Fibroblast of skin of right biceps (primary cell): ENCODE data around the gene ZNF784.
A peak's percentile ranks its signal among the peaks of the same experiment; 100 is the strongest.

Experiments used
- DNase-seq: peaks from one replicate; pipeline ENCODE4 v3.0.0-alpha.2; 2013

Gene ZNF784

GRCh38 chr19:55656552-55656951 lies 32.2 kb upstream of the ZNF784 start:
- DNase-seq, result no peak

- no peak for DNase-seq
Observed at GRCh38 chr19:55655648-55656040, 31.3 kb upstream of the ZNF784 start.

GRCh38 chr19:55654868-55655647 lies 30.7 kb upstream of the ZNF784 start, which contains the start of gene U2AF2:
Gene U2AF2, plus strand, starts transcription at chr19:55655035. Its CDS starts 70 bp downstream, at chr19:55655105.
- peak; percentile 91 for DNase-seq

- peak; percentile 99 for DNase-seq
Observed at GRCh38 chr19:55654323-55654867, 30.0 kb upstream of the ZNF784 start.

- peak; percentile 99 for DNase-seq
Observed at GRCh38 chr19:55653651-55654322, 29.4 kb upstream of the ZNF784 start.

GRCh38 chr19:55652311-55653128 lies 28.2 kb upstream of the ZNF784 start:
- no peak for DNase-seq

- no peak for DNase-seq
Observed at GRCh38 chr19:55651236-55651635, 26.9 kb upstream of the ZNF784 start.

GRCh38 chr19:55650602-55651230 lies 26.4 kb upstream of the ZNF784 start:
- no peak for DNase-seq

GRCh38 chr19:55650126-55650557 lies 25.8 kb upstream of the ZNF784 start:
- DNase-seq, result no peak

GRCh38 chr19:55649268-55650125 lies 25.1 kb upstream of the ZNF784 start:
- DNase-seq, result no peak

GRCh38 chr19:55648585-55649267 lies 24.4 kb upstream of the ZNF784 start:
- no peak for DNase-seq

- peak; percentile 79 for DNase-seq
Observed at GRCh38 chr19:55647732-55648584, 23.6 kb upstream of the ZNF784 start, which contains the start of gene CCDC106. Gene CCDC106, plus strand, starts transcription at chr19:55648212. Its CDS starts 835 bp downstream, at chr19:55649047.

GRCh38 chr19:55646889-55647731 lies 22.7 kb upstream of the ZNF784 start:
- DNase-seq, result no peak

- no peak for DNase-seq
Observed at GRCh38 chr19:55645512-55645881, 21.1 kb upstream of the ZNF784 start.

- DNase-seq, result no peak
Observed at GRCh38 chr19:55644842-55645511, 20.6 kb upstream of the ZNF784 start.

GRCh38 chr19:55644191-55644833 lies 19.9 kb upstream of the ZNF784 start:
- no peak for DNase-seq

- DNase-seq, result no peak
Observed at GRCh38 chr19:55643887-55644176, 19.5 kb upstream of the ZNF784 start.
